Coronary artery (tissue), 2 donors: ENCODE data around the gene FBN2.

ENCODE experiments used
- DNase-seq: peaks from one replicate; pipeline ENCODE4 v3.0.0-alpha.2; 2017; ENCODE audit warnings: low spot score
- H3K27ac ChIP-seq, 2 donors: fragments of 200-600 bp; sonication (generic); one replicate each; pipeline ENCODE4 v1.5.1; 2016 to 2019
- H3K4me3 ChIP-seq: fragments of 200-600 bp; sonication (generic); 2 replicates; pipeline ENCODE4 v1.5.1; 2016; ENCODE audit warnings: mild to moderate bottlenecking, moderate library complexity
- CTCF ChIP-seq: fragments of 200-600 bp; sonication (generic); IDR thresholded peaks from one replicate; pipeline ENCODE4 v1.5.1; 2019; ENCODE audit warnings: antibody characterized with exemption

Gene FBN2

GRCh38 chr5:128538000-128538249 lies at the start of gene FBN2:
Gene FBN2 (minus strand): TSS chr5:128538245. CDS start chr5:128537603, 642 bp downstream.
- H3K27ac ChIP-seq = no peak within 1 kb of the TSS
- no peak for TF ChIP-seq CTCF
- no peak for DNase-seq
- peak within 1 kb of the TSS; percentile 72 for H3K4me3 ChIP-seq

- Histone ChIP-seq H3K27ac (no peak overlapping the region), H3K4me3 (no peak overlapping the region)
- DNase-seq = no peak
- TF ChIP-seq CTCF = no peak
These were observed 49.2 kb upstream of the FBN2 start for GRCh38 chr5:128587275-128587674.

GRCh38 chr5:128586848-128587247 lies 48.8 kb upstream of the FBN2 start:
- Histone ChIP-seq H3K27ac (no peak overlapping the region), H3K4me3 (no peak overlapping the region)
- DNase-seq = no peak
- no peak for TF ChIP-seq CTCF

GRCh38 chr5:128579639-128580038 lies 41.6 kb upstream of the FBN2 start:
- no peak overlapping the region for H3K4me3 ChIP-seq
- H3K27ac ChIP-seq = no peak overlapping the region
- no peak for DNase-seq
- TF ChIP-seq CTCF = no peak

- H3K27ac ChIP-seq = no peak overlapping the region
- H3K4me3 ChIP-seq = no peak overlapping the region
- DNase-seq = no peak
- TF ChIP-seq CTCF = no peak
These were observed 41.0 kb upstream of the FBN2 start for GRCh38 chr5:128579093-128579492.

- no peak for DNase-seq
- no peak for TF ChIP-seq CTCF
- Histone ChIP-seq H3K27ac (no peak overlapping the region), H3K4me3 (no peak overlapping the region)
These were observed 36.0 kb upstream of the FBN2 start for GRCh38 chr5:128574041-128574440.

- Histone ChIP-seq H3K4me3 (no peak overlapping the region), H3K27ac (no peak overlapping the region)
- DNase-seq = no peak
- TF ChIP-seq CTCF = no peak
These were observed 34.9 kb upstream of the FBN2 start for GRCh38 chr5:128572930-128573319.
